ENCODE measurements around the gene GABRG3. TPM values are rescaled to one million over a fixed set of nuclear protein-coding genes. Genes with fewer than 3 reads are reported as not detected.

The GABRG3 gene
- total and polyA plus RNA-seq, 4 donors = 0.02 to 0.19 TPM; not detected in 2

DNA sequence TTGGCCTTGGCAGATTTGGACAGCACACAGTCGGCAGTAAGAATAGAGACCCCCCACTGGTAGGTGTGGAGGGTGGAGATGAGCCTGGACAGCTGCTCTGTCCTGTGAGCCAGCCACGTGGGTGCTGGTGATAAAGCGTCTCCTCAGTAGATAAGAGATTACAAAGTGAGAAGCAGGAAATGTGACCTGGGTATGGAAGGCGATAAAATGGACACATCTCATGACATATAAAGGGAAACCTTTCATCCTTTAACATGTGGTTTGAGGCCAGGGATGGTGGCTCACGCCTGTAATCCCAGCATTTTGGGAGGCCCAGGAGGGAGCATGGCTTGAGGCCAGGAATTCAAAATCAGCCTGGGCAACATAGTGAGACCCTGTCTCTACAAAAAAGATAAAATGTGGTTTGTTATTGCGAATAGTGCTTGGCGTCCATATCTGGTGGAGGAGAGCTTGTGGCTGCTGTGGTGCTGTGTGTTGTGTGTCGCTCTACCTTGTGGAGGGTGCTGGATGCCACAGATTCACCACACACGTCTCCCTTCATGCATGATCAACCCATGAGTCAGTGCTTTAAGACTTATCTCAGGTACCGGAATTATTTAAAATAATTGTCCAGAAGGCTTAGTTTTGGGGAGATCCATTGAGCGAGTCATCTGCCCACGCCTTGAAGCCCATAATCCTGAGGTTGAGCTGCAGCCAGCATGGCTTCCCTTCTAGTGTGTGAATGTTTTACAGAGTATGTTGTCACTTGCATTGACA, 157.0 kb downstream of the GABRG3 start:
- Histone ChIP-seq H3K4me3 (ENCODE audit: low read depth in 1 of 3, low read length in 3 of 3) (no peak overlapping the region), H3K4me1 (ENCODE audit: control insufficient read depth in 4 of 4, insufficient read depth in 4 of 4, low read length in 3 of 4) (no peaks in the 10 kb centered on the region), H3K27me3 (ENCODE audit: control insufficient read depth in 4 of 4, insufficient read depth in 4 of 4, low read length in 3 of 4) (peaks cover 0 to 2% (median 0%) of the 10 kb centered on the region in 4 donors), H3K9me3 (ENCODE audit: control insufficient read depth in 4 of 4, low read length in 3 of 4) (peaks cover 0 to 2% (median 0%) of the 10 kb centered on the region in 4 donors), H3K9ac (ENCODE audit: low read depth in 1 of 2, low read length in 2 of 2) (no peak overlapping the region), H3K27ac (ENCODE audit: low read depth in 1 of 2, low read length in 2 of 2) (no peak overlapping the region), H3K36me3 (ENCODE audit: control insufficient read depth in 4 of 4, insufficient read depth in 3 of 4, low read depth in 1 of 4, low read length in 3 of 4) (no peaks in the 10 kb centered on the region)
- no peak for DNase-seq (ENCODE audit: low spot score)
- TF ChIP-seq FOXA1 (IDR thresholded peaks at IDR 0.05) = no peak
- no peak for TF ChIP-seq RXRA (IDR thresholded peaks at IDR 0.05)
- TF ChIP-seq HNF4A (conservative IDR thresholded peaks at IDR 0.05) = no peak
- TF ChIP-seq SP1 (IDR thresholded peaks at IDR 0.05) = no peak
- no peak for TF ChIP-seq RAD21 (IDR thresholded peaks at IDR 0.05)
- TF ChIP-seq, protein P1, sequence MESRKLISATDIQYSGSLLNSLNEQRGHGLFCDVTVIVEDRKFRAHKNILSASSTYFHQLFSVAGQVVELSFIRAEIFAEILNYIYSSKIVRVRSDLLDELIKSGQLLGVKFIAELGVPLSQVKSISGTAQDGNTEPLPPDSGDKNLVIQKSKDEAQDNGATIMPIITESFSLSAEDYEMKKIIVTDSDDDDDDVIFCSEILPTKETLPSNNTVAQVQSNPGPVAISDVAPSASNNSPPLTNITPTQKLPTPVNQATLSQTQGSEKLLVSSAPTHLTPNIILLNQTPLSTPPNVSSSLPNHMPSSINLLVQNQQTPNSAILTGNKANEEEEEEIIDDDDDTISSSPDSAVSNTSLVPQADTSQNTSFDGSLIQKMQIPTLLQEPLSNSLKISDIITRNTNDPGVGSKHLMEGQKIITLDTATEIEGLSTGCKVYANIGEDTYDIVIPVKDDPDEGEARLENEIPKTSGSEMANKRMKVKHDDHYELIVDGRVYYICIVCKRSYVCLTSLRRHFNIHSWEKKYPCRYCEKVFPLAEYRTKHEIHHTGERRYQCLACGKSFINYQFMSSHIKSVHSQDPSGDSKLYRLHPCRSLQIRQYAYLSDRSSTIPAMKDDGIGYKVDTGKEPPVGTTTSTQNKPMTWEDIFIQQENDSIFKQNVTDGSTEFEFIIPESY (IDR thresholded peaks at IDR 0.05) = no peak
- TF ChIP-seq, protein P2, sequence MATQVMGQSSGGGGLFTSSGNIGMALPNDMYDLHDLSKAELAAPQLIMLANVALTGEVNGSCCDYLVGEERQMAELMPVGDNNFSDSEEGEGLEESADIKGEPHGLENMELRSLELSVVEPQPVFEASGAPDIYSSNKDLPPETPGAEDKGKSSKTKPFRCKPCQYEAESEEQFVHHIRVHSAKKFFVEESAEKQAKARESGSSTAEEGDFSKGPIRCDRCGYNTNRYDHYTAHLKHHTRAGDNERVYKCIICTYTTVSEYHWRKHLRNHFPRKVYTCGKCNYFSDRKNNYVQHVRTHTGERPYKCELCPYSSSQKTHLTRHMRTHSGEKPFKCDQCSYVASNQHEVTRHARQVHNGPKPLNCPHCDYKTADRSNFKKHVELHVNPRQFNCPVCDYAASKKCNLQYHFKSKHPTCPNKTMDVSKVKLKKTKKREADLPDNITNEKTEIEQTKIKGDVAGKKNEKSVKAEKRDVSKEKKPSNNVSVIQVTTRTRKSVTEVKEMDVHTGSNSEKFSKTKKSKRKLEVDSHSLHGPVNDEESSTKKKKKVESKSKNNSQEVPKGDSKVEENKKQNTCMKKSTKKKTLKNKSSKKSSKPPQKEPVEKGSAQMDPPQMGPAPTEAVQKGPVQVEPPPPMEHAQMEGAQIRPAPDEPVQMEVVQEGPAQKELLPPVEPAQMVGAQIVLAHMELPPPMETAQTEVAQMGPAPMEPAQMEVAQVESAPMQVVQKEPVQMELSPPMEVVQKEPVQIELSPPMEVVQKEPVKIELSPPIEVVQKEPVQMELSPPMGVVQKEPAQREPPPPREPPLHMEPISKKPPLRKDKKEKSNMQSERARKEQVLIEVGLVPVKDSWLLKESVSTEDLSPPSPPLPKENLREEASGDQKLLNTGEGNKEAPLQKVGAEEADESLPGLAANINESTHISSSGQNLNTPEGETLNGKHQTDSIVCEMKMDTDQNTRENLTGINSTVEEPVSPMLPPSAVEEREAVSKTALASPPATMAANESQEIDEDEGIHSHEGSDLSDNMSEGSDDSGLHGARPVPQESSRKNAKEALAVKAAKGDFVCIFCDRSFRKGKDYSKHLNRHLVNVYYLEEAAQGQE (IDR thresholded peaks at IDR 0.05) = no peak
- no peak for TF ChIP-seq NR2F2 (IDR thresholded peaks at IDR 0.05)
- no peak for TF ChIP-seq FOXA2 (IDR thresholded peaks at IDR 0.05)
- TF ChIP-seq EGR1 (IDR thresholded peaks at IDR 0.05; ENCODE audit: low read depth in 2 of 2) = no peak
- TF ChIP-seq JUND (IDR thresholded peaks at IDR 0.05) = no peak
- TF ChIP-seq CTCF (IDR thresholded peaks at IDR 0.05; ENCODE audit: low read depth, low read length, missing input control) = no peak
- no peak for TF ChIP-seq ATF3 (IDR thresholded peaks at IDR 0.05)
- no peak for TF ChIP-seq HNF4G (IDR thresholded peaks at IDR 0.05)
- TF ChIP-seq YY1 (IDR thresholded peaks at IDR 0.05) = no peak
- TF ChIP-seq MAX (IDR thresholded peaks at IDR 0.05) = no peak
- TF ChIP-seq GABPA (IDR thresholded peaks at IDR 0.05 in 1 of 2, conservative IDR thresholded peaks at IDR 0.05 in 1 of 2) = no peak
- no peak for TF ChIP-seq TAF1 (conservative IDR thresholded peaks at IDR 0.05)
- WGBS = 67% methylated on average over 12 of the region's 12 CpGs

Measured in liver (tissue), 9 donors.